RPMI8226 (cell line): ENCODE measurements around the gene RYR1.
"Not testable (repeated sequence)": the region's sequence is repeated elsewhere in the genome, so short reads cannot be mapped to it uniquely, and the experiment has no call there.

Experiments
- DNase-seq: peaks from one replicate; pipeline ENCODE4 v3.0.0-alpha.2; 2015

RYR1 gene

DNA sequence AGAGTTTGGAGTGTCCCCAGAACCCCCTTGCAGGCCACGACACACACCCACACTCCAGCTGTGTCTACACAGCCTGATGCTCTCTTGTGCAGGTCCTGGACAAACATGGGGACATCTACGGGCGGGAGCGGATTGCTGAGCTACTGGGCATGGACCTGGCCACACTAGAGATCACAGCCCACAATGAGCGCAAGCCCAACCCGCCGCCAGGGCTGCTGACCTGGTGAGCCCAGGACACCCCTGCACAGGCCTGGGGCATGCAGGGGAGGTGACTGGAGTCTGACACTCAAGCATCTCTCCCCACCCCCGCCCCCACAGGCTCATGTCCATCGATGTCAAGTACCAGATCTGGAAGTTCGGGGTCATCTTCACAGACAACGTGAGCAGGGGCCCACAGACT lies 144.3 kb downstream of the RYR1 start:
- no peak for DNase-seq

DNA sequence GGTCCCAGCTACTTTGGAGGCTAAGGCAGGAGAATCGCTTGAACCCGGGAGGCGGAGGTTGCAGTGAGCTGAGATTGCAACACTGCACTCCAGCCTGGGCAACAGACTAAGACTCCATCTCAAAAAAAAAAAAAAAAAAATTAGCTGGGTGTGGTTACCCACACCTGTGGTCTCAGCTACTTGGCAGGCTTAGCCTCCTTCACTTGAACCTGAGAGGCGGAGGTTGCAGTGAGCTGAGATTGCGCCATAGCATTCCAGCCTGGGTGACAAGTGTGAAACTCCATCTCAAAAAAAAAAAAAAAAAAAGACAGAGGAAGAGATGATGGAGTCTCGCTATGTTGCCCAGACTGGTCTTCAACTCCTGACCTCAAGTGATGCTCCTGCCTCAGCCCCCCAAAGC lies 145.8 kb downstream of the RYR1 start:
- peak; percentile 71 for DNase-seq

DNA sequence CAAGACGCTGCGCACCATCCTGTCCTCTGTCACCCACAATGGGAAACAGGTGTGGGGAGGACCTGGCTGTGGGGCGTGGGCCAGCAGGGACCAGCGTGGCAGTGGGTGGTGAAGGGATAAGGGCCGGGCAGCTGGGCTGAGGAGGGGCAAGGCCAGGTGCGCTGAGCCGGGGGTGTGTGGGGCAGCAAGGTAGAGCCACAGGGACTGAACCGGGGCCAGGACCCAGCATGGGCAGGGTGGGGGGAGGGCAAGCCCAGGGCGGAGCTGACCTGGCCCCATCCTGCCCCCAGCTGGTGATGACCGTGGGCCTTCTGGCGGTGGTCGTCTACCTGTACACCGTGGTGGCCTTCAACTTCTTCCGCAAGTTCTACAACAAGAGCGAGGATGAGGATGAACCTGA lies 146.6 kb downstream of the RYR1 start:
- no peak for DNase-seq

DNA sequence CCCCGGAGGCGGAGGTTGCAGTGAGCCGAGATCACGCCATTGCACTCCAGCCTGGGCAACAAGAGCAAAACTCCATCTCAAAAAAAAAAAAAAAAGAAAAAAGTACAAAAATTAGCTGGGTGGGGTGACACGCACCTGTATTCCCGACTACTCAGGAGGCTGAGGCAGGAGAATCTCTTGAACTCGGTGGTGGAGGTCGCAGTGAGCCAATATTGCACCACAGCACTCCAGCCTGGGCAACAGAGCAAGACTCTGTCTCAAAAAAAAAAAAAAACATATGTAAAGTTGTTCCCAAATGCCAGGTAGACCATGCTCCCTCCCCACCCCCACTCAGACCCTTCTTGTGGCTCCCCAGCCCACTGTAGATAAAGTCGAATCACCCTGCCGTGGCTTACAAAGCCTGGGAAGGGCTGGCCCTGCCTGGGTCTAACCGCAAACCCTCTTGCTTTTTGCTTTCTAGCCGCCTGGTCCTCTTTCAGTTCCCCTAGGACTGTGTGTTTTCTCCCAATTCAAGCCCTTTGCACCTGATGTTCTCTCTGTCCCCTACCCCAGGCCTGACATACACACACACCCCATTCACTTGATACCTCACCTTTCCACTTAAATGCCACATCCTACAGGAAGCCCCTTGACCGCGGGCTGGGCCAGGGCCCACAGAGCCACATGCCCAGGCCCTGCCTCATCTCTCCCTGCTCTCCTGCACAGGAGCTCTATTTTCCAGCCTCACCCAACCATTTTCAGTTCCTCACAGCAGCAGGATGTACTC lies 149.9 kb downstream of the RYR1 start:
- DNase-seq = peak; percentile 53

DNA sequence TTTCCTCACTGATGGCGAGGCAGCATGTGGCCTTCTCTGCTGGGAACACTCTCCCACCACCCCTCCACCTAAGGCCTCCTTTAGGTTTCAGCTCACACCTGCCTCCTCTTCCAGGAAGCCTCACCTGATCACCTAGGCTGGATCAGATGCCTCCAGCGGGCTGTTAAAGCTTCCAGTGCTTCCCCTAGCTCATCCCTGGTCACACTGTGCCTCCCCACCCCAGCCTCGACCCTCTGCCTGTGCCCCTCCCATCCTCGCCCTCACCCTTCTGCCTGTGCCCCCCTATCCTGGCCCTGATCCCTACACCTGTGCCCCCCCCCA lies 150.5 kb downstream of the RYR1 start:
- no peak for DNase-seq

DNA sequence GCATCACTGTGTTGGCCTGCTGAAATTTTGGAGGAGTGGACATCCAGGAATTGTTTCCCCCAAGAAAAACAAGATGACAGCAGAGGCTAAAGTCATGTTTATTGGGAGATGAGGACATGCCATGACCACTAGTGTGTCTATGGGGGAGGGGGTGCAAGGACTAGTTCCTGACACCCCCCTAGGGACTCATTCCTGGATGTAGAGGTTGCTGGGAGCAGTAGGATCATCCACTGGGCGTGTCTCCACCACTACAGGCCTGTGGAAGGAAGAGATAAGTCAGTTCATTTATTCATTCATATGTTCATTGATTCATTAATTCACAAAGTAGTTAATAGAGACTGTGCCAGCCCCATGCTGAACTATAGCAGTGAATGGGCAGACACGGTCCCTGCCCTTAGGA lies 154.1 kb downstream of the RYR1 start:
- no peak for DNase-seq

DNA sequence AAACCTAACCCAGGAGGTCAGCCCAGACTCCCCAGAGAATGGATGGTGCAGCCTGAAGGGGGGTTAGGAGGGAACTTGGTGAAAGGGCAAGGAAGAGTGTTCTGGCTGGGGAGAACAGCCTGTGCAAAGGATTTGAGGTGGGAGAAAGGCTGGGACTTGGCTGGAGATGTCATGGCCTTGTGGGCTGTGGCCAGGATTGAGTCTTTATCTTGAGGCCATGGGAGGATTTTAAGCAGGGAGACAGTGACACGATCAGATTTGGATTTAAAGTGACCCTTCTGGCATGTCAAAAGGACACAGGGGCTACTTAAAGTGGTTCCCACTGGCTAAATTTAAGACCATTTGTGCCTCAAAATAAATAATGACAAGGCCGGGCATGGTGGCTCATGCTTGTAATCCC lies 154.6 kb downstream of the RYR1 start:
- DNase-seq = no peak

DNA sequence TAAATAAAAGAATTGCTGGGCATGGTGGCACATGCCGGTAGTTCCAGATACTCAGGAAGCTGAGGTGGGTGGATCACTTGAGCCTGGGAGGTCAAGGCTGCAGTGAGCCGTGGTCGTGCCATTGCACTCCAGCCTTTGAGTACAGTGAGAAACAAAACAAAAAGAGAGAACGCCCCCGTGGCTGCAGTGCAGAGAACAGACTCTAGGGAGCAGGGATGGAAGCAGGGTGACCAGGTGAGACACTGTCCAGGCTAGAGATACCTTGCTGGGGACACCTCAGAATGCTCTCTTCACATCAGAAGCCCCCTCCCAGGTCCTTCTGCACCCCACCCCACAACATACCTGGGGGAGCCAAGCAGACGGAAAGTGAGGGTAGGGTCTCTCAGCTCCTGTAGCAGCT lies 159.4 kb downstream of the RYR1 start:
- DNase-seq = no peak

DNA sequence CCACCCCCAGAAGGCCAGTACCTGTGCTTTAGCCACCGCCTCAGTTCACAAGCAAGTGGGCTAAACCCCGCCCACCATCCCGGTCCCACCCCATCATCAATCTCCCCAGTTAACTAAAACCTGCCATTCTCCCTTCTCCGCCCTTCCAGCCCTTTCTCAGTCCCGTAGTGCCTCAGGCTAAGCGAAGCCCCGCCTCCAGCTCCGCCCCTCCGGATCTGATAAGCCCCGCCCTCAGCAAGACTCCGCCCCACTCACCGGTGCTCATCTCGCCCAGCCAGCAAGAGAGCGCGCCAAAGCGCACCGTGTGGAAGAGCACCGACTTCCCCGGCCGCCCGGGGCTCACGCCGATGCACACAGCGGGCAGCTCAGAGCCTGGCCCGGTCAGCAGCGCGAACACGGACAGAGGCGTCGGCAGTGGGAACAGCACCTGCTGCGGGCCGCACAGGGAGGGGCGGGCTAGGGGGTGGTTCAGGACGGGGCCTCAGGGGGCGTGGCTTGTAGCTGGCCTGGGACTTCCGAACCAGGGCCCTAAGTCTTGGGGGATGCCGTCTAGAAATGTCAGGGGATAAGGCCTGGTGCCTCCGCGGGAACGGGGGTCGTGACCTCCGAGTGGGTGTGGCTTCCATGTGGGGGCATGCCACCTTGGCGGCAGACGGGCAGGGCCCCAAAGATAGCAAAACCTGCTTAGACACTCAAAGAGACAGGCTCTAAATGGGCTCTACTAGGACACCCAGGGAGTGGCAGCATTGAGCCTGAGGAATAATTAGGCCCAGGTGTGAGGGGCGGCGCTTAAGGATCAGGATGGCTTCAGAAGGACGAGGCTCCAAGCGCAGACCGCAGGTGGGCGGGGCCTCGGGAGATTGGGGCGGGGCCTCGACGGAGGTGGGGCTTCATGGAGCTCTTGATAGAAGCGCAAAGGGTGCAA lies 162.8 kb downstream of the RYR1 start:
- no peak for DNase-seq

DNA sequence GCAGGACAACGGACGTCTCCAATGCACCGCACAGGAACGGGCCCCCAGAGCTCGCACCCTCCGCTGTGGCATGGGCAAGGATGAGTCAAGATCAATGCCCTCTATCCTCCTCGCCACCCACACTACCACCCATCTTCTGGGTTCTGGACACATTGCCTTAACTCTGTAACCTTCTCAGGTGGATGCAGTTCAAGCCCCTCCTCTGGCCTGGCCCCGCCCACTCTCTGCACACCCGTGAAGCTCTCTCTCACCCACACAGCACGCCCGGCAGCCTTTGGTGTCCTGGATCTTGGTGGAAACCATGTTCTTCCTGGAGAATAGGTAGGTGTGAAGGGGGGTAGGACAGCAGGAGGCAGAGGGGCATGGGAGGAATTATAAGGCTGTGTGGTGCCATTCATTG lies 163.6 kb downstream of the RYR1 start:
- DNase-seq = no peak

DNA sequence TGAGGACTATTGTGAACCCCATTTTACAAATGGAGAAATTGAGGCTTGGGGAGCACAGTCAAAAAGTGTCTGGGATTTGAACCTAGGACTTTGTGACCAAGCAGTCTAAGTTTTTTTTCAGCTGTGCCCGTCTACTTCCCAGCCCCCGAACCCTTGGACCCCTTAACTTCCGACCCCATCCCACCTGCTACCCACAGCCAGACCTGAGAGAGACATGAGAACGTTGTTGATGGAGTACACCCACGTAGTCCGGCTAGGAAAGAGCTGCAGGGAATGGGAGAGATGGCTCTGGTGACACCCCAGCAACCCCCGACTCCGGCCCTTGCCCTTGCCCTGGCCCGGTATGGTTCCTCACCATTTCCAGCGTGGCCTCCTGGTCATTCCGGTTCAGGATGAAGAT lies 166.2 kb downstream of the RYR1 start:
- no peak for DNase-seq

DNA sequence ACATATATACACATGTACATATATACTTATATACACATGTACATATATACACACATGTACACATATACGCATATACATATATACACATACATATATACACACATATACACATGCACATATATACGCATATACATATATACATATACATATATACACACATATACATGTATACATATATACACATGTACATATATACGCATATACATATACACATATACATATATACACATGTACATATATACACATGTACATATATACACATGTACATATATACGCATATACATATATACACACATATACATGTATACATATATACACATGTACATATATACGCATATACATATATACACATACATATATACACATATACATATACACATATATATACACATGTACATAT lies 169.4 kb downstream of the RYR1 start:
- not testable (repeated sequence) for DNase-seq

DNA sequence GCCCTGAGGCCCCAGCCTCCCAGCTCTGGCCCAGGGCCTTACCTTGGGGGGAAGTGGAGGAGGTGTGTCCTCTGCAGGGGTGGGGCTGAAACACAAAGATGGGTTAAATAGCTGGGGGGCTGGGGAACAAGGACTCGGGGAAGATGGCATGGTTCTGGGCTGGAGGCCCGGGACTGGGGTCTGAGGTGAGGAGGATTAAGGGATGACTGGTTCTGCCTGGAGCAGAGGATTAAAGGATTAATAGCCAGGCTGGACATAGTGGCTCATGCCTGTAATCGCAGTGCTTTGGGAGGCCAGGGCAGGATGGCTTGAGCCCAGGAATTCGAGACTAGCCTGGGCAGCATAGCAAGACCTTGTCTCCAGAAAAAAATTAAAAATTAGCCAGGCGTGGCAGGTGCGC lies 172.6 kb downstream of the RYR1 start:
- no peak for DNase-seq

DNA sequence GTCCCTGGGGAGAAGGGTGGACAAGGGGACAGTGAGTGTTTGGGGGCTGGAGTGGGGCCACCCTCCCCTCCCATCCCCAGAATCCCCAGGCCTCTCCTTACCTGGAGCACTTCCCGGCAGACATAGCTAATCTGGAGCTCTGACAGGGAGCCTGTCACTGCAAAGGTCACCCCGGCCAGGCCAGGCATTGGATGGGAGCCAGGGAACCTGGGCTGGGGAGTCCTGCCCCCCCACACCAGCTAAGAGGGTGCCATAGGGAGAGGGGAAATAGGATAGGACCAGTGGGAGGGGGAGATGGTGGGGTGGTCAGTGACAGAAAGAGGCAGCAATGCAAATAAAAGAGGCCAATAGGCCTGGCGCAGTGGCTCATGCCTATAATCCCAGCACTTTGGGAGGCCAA lies 180.8 kb downstream of the RYR1 start:
- no peak for DNase-seq

DNA sequence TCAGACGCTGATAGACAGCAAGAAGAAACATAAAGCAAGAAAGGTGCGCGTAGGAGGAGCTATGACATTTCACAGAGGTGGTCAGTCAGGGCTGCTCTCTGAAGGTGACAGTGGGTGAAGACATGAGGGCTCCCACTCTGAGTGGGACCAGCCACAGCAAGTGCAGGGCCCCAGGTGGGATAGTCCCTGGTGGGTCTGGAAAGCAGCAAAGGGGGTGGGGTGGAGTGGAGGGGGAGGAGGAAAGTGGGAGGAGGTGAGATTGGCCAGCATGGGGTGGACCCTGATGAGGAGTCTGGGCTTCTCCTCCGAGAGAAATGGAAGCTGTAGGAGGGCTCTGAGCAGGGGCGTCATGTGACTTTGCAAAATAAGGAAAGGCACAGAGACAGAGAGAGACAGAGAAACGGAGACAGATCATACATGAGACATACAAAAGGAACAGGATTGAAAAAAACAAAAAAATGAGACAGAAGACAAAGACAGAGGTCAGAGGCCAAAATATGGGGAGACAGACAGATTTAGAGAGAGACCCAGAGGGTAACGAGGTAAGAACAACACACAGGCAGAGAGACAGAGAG lies 181.6 kb downstream of the RYR1 start:
- no peak for DNase-seq

DNA sequence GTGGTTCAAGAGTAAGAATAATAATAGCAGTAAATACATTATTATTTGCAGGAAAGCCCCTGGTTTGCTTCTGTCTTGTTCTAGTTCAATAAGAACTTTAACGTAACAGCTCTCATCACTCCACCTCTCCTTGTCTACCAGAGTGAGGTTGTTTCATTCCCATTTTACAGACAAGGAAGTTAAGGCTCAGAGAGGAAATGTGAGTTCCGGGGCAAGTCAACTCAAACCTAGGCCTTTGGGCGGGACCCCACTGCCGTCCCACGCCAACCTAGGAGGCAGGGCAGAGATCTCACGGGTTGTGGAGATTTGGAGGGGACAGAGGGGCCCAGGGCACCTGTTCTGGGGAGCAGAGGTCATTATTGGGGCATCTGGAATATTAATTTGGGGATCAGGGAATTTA lies 182.8 kb downstream of the RYR1 start:
- DNase-seq = no peak

DNA sequence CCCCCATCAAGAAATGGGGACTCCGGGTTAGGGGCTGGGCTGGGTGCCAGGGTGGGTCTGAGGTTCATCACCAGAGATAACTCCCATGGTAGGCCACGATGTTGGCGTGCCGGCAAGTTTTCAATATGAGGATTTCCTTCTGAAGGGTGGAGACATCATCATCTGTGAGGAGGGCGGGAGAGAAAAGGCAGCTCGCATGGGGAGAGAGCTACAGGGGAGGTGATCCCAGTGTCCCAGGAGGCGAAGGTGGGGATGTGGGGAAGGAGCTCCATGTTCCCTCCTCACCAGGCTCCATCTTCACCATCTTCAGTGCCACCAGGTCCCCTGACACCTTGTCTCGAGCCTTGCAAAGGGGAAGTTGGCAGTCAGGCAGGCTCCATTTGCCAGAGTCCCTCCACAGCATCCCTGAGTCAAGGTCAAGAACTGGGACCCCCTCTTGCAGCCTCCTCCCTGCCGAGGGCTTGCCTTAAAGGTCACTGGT lies 183.8 kb downstream of the RYR1 start:
- DNase-seq = peak; percentile 14

DNA sequence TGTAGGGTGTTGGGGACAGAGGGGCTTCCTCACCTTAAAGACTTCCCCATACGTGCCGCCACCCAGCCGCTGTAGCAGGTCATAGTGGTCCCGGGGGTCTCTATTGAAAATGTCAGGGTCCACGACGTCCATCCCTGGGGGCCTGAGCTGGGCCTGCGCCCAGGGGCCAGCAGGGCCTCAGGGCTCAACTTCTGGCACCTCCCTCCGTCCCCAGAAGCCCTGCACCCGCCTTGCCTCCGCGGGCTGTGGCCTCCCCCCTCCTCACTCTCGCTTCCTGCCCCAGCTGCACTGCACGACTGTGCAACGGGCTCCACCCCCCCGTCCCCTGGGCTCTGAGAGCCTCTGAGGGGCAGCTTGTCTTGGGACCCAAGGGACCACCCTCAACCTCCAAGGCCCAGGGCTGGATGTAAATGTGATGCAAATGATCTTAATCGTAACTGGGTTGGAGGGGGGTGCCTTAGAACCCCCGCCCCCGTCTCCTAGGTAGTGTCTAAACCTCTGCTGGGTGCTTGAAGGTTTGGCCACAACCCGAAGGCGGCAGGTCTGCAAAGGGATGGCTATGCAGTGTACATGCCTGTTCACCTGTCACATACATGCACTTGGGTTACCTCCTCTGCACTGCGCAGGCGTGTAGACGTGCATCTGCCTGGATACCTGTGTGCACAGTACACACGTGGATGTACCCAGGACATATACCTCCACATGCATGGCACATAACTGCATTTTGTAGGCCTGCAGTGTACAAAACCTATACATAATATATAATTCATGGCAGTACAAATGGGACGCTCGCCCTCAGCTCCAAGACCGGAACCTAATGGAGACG lies 184.5 kb downstream of the RYR1 start, which contains the start of gene MAP4K1:
Gene MAP4K1 (minus strand): TSS at position 190 of the 826 bp plus-strand sequence. CDS start 58 bp downstream, at position 132.
- peak; percentile 80 for DNase-seq

DNA sequence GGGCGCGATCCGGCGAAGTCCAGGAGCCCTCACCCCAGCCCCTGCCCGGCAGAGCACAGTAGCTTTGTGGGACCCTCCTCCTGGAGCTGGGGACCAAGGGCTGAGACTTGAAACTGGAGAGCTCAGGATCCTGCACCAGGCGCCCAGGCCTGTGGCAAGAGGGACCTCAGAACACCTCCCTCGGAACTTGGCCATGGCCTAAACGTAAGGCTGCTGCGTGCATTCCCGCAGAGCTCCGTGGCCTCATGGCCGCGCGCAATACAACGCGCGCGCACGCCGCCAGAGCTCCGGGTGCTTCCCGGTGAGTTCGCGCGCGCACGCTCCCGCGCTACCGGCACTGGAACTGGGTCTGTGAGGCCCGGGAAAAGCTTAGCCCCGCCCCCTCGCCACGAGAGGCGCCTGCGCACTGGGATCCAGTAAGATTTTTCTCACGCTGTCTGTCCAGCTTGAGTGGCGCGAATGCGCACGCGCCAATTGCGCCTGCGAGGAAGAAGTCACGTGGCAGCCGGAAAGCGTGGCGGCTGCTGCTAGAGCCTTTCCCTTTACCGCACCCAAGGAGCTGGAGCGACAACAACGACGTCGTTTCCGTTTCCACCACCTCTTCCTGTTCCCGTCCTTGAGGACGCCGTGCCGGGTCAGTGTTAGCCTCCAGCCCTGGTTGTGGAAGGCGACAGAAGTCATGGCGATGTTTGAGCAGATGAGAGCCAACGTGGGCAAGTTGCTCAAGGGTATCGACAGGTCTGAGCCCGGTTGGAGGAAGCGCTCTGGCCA lies 185.3 kb downstream of the RYR1 start, which contains the start of gene EIF3K:
Gene EIF3K (plus strand): TSS at position 599 of the 771 bp plus-strand sequence. CDS start 81 bp downstream, at position 680.
- DNase-seq = peak; percentile 97

DNA sequence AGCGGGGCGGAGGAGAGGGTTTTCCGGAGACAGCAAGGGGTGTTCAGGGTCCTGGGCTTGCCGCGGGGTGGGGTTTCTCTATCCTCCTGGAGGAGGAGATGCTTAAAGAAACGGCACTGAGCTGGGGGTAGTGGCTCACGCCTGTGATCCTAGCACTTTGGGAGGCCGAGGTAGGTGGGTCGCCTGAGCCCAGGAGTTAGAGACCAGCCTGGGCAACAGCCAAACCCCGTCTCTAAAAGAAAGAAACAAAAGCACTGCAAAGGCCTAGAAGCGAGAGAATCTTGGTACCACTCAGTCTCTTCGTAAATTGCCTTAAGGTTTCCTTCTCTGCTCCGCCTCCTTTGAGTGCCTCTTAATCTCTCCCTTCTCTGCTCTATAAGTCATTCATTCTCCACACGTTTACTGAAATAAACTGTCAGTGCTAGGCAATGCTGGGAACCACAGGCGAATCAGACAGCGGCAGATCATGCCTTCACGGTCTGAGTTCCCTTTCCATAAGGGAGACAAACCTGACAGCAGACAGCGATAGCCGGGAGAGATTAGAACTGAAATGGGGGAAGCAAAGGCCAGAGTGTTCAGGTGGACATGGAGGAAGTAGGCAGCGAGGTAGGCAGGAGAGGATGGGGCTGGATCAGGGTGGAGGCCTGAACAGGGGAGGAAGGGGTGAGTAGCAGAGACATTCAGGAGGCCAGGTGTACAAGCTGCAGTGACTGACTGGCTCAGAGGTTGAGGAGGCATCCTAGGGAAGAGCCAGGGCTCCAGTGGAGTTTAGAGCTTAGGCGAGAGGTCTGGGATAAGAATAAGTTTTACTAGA lies 186.1 kb downstream of the RYR1 start:
- DNase-seq = no peak

DNA sequence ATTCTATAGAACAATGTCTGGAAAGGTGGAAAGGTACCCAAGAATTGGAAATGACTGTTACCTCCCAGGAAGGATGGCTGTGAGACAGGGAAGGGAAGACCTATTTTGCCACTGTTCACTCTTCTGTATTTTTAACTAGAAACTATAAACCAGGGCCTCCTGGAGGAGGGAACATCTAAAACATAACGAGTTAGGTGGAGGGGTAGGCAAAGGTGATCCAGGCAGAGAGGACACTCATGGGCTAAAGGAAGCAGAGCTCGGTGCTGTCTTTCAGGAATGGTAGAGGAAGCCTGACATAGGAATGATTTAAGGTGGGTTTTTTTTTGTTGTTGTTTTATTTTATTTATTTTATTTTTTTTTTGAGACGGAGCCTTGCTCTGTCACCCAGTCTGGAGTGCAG lies 191.3 kb downstream of the RYR1 start:
- DNase-seq = no peak
